GM18867 (cell line): ENCODE results near the gene PTPRG.

Experiments used
- ATAC-seq: cut with Tn5 transposase; IDR thresholded peaks from one replicate; pipeline ENCODE4 v1.9.1; 2021; ENCODE audit warnings: mild to moderate bottlenecking, moderate library complexity; ENCODE audit not compliant: unreplicated experiment

PTPRG gene

GRCh38 chr3:62289922-62290321, 728.6 kb downstream of the PTPRG start:
- ATAC-seq, result no peak

GRCh38 chr3:62293051-62293780, 731.8 kb downstream of the PTPRG start:
- ATAC-seq, result no peak

GRCh38 chr3:62295571-62295970, 734.2 kb downstream of the PTPRG start:
- no peak for ATAC-seq

- no peak for ATAC-seq
These were observed 739.2 kb downstream of the PTPRG start for GRCh38 chr3:62300617-62301016.

- ATAC-seq, result no peak
These were observed 750.8 kb downstream of the PTPRG start for GRCh38 chr3:62312201-62312600.

- no peak for ATAC-seq
These were observed 755.2 kb downstream of the PTPRG start for GRCh38 chr3:62316525-62316924.

- no peak for ATAC-seq
These were observed 757.0 kb downstream of the PTPRG start for GRCh38 chr3:62318365-62318751.

- peak; percentile 99 for ATAC-seq
These were observed 757.6 kb downstream of the PTPRG start for GRCh38 chr3:62318752-62319569.

- ATAC-seq, result no peak
These were observed 758.3 kb downstream of the PTPRG start for GRCh38 chr3:62319570-62320243.

GRCh38 chr3:62323241-62323640, 761.9 kb downstream of the PTPRG start:
- ATAC-seq, result no peak

GRCh38 chr3:62325896-62326295, 764.5 kb downstream of the PTPRG start:
- ATAC-seq, result no peak

GRCh38 chr3:62329971-62330370, 768.6 kb downstream of the PTPRG start:
- no peak for ATAC-seq

GRCh38 chr3:62332017-62332416, 770.6 kb downstream of the PTPRG start:
- no peak for ATAC-seq

GRCh38 chr3:62332835-62333244, 771.5 kb downstream of the PTPRG start:
- no peak for ATAC-seq

- no peak for ATAC-seq
These were observed 773.8 kb downstream of the PTPRG start for GRCh38 chr3:62335196-62335595.

- no peak for ATAC-seq
These were observed 782.4 kb downstream of the PTPRG start for GRCh38 chr3:62343755-62344154.
